Measurements from ENCODE around the gene ETV1. TPM values are rescaled to one million over a fixed set of nuclear protein-coding genes. Genes with fewer than 3 reads are reported as not detected.

The ETV1 gene
- total and polyA plus RNA-seq, 2 experiments from 2014 or later, result 5.9 to 8.4 TPM

DNA sequence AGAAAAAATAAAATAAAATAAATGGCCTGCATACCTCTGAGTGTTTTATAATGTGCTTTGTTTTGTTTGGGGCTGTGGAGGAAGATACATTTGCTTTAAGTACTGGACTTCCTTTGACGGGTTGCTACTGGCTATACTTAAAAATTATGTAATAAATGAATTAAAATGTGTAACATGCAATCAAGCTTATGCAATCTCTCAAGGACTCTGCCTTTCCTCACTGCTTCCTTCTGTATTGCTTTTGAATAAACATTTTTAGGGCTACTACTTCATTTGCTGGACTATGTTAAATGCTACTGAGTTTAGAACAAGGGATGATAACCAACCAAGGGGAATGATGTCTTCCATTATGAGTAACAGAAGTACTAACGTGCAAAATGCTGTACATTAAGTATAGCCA is 91.6 kb downstream of the ETV1 start:
- Histone ChIP-seq H3K79me2 (no peaks in the 10 kb centered on the region), H3K4me3 (no peak overlapping the region), H3K36me3 (replicated peaks; ENCODE audit: insufficient read depth, low read depth) (no peaks in the 10 kb centered on the region), H3K27ac (no peak overlapping the region), H2AFZ (no peak overlapping the region), H4K20me1 (ENCODE audit: insufficient read depth, poor library complexity, severe bottlenecking) (no peaks in the 10 kb centered on the region), H3K27me3 (no peaks in the 10 kb centered on the region), H3K4me2 (no peak overlapping the region), H3K9me3 (ENCODE audit: low read depth) (no peaks in the 10 kb centered on the region), H3K9me2 (replicated peaks; ENCODE audit: insufficient read depth) (no peaks in the 10 kb centered on the region), H3K4me1 (ENCODE audit: insufficient read depth) (no peaks in the 10 kb centered on the region)
- WGBS (ENCODE audit: low lambda C conversion rate, missing lambda C conversion rate), result 78% methylated on average over 2 of the region's 2 CpGs
- TF ChIP-seq, protein P1, sequence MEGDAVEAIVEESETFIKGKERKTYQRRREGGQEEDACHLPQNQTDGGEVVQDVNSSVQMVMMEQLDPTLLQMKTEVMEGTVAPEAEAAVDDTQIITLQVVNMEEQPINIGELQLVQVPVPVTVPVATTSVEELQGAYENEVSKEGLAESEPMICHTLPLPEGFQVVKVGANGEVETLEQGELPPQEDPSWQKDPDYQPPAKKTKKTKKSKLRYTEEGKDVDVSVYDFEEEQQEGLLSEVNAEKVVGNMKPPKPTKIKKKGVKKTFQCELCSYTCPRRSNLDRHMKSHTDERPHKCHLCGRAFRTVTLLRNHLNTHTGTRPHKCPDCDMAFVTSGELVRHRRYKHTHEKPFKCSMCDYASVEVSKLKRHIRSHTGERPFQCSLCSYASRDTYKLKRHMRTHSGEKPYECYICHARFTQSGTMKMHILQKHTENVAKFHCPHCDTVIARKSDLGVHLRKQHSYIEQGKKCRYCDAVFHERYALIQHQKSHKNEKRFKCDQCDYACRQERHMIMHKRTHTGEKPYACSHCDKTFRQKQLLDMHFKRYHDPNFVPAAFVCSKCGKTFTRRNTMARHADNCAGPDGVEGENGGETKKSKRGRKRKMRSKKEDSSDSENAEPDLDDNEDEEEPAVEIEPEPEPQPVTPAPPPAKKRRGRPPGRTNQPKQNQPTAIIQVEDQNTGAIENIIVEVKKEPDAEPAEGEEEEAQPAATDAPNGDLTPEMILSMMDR (IDR thresholded peaks at IDR 0.05; ENCODE audit: poor library complexity), result no peak
- no peak for TF ChIP-seq EZH2phosphoT487 (IDR thresholded peaks at IDR 0.05; ENCODE audit: low read depth, severe bottlenecking, unreplicated experiment)
- no peak for TF ChIP-seq EZH2 (IDR thresholded peaks at IDR 0.05; ENCODE audit: borderline replicate concordance)
- DNase-seq (ENCODE audit: low spot score), result no peak

DNA sequence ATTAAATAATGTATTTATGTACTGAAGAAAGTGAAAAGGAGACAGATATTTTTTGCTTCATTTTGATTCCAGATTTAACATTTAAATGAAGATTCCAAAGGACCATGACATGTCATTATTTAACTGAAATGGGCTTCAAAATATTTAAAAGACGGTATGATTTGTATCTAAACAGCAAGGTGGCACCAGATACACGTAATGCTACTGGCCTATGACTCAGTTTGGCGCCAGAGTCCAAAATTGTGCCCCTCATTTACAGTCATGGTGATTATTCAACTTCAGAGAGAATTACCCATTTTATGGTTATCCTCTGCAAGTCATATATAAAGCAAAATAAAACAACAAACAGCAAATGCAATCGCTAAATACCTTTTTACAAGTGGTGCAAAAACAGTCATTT is 94.5 kb downstream of the ETV1 start:
- TF ChIP-seq EZH2phosphoT487 (IDR thresholded peaks at IDR 0.05; ENCODE audit: low read depth, severe bottlenecking, unreplicated experiment) (no peak), EZH2 (IDR thresholded peaks at IDR 0.05; ENCODE audit: borderline replicate concordance) (no peak)
- TF ChIP-seq, protein P1 (IDR thresholded peaks at IDR 0.05; ENCODE audit: poor library complexity), result no peak
- H3K9me3 ChIP-seq (ENCODE audit: low read depth), result no peaks in the 10 kb centered on the region
- H3K27me3 ChIP-seq, result no peaks in the 10 kb centered on the region
- H4K20me1 ChIP-seq (ENCODE audit: insufficient read depth, poor library complexity, severe bottlenecking), result no peaks in the 10 kb centered on the region
- H3K4me3 ChIP-seq, result no peak overlapping the region
- no peaks in the 10 kb centered on the region for H3K79me2 ChIP-seq
- H3K4me1 ChIP-seq (ENCODE audit: insufficient read depth), result no peaks in the 10 kb centered on the region
- no peak overlapping the region for H3K4me2 ChIP-seq
- no peaks in the 10 kb centered on the region for H3K9me2 ChIP-seq (replicated peaks; ENCODE audit: insufficient read depth)
- WGBS (ENCODE audit: low lambda C conversion rate, missing lambda C conversion rate), result 82% methylated on average over 4 of the region's 4 CpGs
- DNase-seq (ENCODE audit: low spot score), result no peak
- H3K27ac ChIP-seq, result no peak overlapping the region
- H3K36me3 ChIP-seq (replicated peaks; ENCODE audit: insufficient read depth, low read depth), result no peaks in the 10 kb centered on the region
- H2AFZ ChIP-seq, result no peak overlapping the region

DNA sequence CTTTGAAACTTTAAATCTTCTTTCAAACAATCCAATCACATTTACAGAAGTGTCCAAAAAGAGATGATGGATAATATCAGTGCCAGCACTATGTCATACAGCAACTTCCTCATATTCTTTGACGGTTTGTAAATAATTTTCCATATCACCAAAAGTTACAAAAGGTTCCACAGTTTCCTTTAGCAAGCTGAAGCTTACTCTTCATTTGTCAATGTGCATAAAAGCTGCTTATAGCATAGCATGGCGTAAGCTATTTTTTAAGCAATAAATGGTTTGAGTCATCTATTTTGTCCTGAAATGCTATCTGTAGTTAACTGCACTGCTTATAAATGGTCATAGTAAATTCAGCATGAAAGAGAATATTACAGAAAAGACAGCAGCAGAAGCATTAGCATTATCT is 95.1 kb downstream of the ETV1 start:
- H3K9me2 ChIP-seq (replicated peaks; ENCODE audit: insufficient read depth), result no peaks in the 10 kb centered on the region
- no peak overlapping the region for H2AFZ ChIP-seq
- no peak overlapping the region for H3K4me2 ChIP-seq
- no peaks in the 10 kb centered on the region for H4K20me1 ChIP-seq (ENCODE audit: insufficient read depth, poor library complexity, severe bottlenecking)
- no peak for DNase-seq (ENCODE audit: low spot score)
- no peak overlapping the region for H3K27ac ChIP-seq
- TF ChIP-seq, protein P1 (IDR thresholded peaks at IDR 0.05; ENCODE audit: poor library complexity), result no peak
- TF ChIP-seq EZH2phosphoT487 (IDR thresholded peaks at IDR 0.05; ENCODE audit: low read depth, severe bottlenecking, unreplicated experiment), result no peak
- TF ChIP-seq EZH2 (IDR thresholded peaks at IDR 0.05; ENCODE audit: borderline replicate concordance), result no peak
- no peaks in the 10 kb centered on the region for H3K9me3 ChIP-seq (ENCODE audit: low read depth)
- H3K79me2 ChIP-seq, result no peaks in the 10 kb centered on the region
- no peaks in the 10 kb centered on the region for H3K4me1 ChIP-seq (ENCODE audit: insufficient read depth)
- no peaks in the 10 kb centered on the region for H3K27me3 ChIP-seq
- H3K36me3 ChIP-seq (replicated peaks; ENCODE audit: insufficient read depth, low read depth), result no peaks in the 10 kb centered on the region
- WGBS (ENCODE audit: low lambda C conversion rate, missing lambda C conversion rate), result 87% methylated on average over 2 of the region's 2 CpGs
- H3K4me3 ChIP-seq, result no peak overlapping the region

DNA sequence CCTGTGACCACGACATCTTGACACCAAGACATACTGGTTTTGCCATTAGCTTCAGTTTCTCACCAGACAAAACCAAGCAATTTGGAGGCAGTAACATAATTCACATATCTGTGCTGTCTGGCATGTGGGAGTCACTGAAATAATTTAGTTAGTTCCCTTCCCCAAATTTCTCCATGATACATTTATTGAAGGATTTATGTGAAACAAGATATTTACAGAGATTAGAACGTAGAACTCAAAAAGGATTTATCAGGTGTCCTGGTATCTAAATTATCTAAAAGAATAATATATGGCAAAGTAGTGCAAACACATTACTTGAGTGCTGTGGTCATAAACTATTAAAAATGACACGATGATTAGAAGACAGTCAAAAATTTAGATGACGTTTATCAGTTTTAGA is 98.7 kb downstream of the ETV1 start:
- Histone ChIP-seq H4K20me1 (ENCODE audit: insufficient read depth, poor library complexity, severe bottlenecking) (no peaks in the 10 kb centered on the region), H3K79me2 (no peaks in the 10 kb centered on the region), H3K9me3 (ENCODE audit: low read depth) (no peaks in the 10 kb centered on the region), H2AFZ (no peak overlapping the region), H3K4me3 (no peak overlapping the region), H3K27me3 (no peaks in the 10 kb centered on the region), H3K4me2 (no peak overlapping the region), H3K9me2 (replicated peaks; ENCODE audit: insufficient read depth) (no peaks in the 10 kb centered on the region), H3K36me3 (replicated peaks; ENCODE audit: insufficient read depth, low read depth) (no peaks in the 10 kb centered on the region), H3K27ac (no peak overlapping the region), H3K4me1 (ENCODE audit: insufficient read depth) (no peaks in the 10 kb centered on the region)
- 73% methylated on average over 4 of the region's 4 CpGs for WGBS (ENCODE audit: low lambda C conversion rate, missing lambda C conversion rate)
- no peak for DNase-seq (ENCODE audit: low spot score)
- TF ChIP-seq, protein P1 (IDR thresholded peaks at IDR 0.05; ENCODE audit: poor library complexity), result no peak
- TF ChIP-seq EZH2phosphoT487 (IDR thresholded peaks at IDR 0.05; ENCODE audit: low read depth, severe bottlenecking, unreplicated experiment) (no peak), EZH2 (IDR thresholded peaks at IDR 0.05; ENCODE audit: borderline replicate concordance) (no peak)

Data from hepatocyte (in vitro differentiated cells).